HL-60 (cell line): ENCODE measurements around the gene MYB.

Experiments
- DNase-seq, 2 experiments: peaks; one replicate each; pipeline ENCODE4 v3.0.0-alpha.2; 2010 to 2020; ENCODE audit warnings: low read depth in 1 of 2, low spot score in 1 of 2
- H3K27ac ChIP-seq: fragments of 250-450 bp; sonication (Bioruptor Pico); replicated peaks from 2 replicates; pipeline ENCODE4 v1.5.1; 2020; ENCODE audit warnings: mild to moderate bottlenecking, moderate library complexity
- H3K27me3 ChIP-seq: fragments of 250-450 bp; sonication (Bioruptor Pico); 2 replicates; pipeline ENCODE4 v1.5.1; 2021; ENCODE audit warnings: mild to moderate bottlenecking, moderate library complexity; ENCODE audit not compliant: insufficient read depth, poor library complexity, severe bottlenecking
- H3K4me3 ChIP-seq: replicated peaks from 2 replicates; pipeline ENCODE4 v1.5.1; 2011; ENCODE audit warnings: mild to moderate bottlenecking, control low read depth, low read length; ENCODE audit not compliant: insufficient read depth
- GABPA ChIP-seq: IDR thresholded peaks from 2 replicates; pipeline ENCODE4 v1.6.1; 2012; ENCODE audit warnings: low read depth
- POLR2AphosphoS5 ChIP-seq: IDR thresholded peaks from 2 replicates; pipeline ENCODE4 v1.6.1; 2012; ENCODE audit warnings: low read depth
- SPI1 ChIP-seq: IDR thresholded peaks from 2 replicates; pipeline ENCODE4 v1.6.1; 2012; ENCODE audit warnings: low read depth, mild to moderate bottlenecking, borderline replicate concordance
- TF ChIP-seq, protein P1 (sequence below): IDR thresholded peaks from one replicate; pipeline ENCODE4 v1.5.1; 2011; ENCODE audit warnings: low read length, control low read depth, inconsistent platforms; ENCODE audit not compliant: insufficient read depth
- TF ChIP-seq, protein P2 (sequence below): IDR thresholded peaks from 2 replicates; pipeline ENCODE4 v1.6.1; 2012; ENCODE audit warnings: low read depth; ENCODE audit not compliant: insufficient replicate concordance

Gene MYB

DNA sequence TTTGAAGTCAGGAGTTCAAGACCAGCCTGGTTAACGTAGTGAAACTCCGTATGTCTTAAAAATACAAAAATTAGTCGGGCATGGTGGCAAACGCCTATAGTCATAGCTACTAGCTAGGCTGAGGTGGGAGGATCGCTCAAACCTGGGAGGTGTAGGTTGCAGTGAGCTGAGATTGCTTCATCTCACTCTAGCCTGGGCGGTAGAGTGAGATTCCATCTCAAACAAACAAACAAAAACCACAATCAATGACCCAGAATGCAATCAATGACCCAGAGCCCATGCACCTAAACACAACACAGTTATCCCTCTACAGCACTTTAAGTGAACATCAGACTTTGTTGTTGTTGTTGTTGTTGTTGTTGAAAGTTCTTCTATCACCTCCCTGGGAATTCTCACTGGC lies 77.9 kb downstream of the MYB start:
- DNase-seq: no peak
- no peak overlapping the region for H3K27ac ChIP-seq
- no peak for TF ChIP-seq GABPA
- TF ChIP-seq POLR2AphosphoS5: no peak
- TF ChIP-seq, protein P1, sequence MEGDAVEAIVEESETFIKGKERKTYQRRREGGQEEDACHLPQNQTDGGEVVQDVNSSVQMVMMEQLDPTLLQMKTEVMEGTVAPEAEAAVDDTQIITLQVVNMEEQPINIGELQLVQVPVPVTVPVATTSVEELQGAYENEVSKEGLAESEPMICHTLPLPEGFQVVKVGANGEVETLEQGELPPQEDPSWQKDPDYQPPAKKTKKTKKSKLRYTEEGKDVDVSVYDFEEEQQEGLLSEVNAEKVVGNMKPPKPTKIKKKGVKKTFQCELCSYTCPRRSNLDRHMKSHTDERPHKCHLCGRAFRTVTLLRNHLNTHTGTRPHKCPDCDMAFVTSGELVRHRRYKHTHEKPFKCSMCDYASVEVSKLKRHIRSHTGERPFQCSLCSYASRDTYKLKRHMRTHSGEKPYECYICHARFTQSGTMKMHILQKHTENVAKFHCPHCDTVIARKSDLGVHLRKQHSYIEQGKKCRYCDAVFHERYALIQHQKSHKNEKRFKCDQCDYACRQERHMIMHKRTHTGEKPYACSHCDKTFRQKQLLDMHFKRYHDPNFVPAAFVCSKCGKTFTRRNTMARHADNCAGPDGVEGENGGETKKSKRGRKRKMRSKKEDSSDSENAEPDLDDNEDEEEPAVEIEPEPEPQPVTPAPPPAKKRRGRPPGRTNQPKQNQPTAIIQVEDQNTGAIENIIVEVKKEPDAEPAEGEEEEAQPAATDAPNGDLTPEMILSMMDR: no peak
- TF ChIP-seq, protein P2, sequence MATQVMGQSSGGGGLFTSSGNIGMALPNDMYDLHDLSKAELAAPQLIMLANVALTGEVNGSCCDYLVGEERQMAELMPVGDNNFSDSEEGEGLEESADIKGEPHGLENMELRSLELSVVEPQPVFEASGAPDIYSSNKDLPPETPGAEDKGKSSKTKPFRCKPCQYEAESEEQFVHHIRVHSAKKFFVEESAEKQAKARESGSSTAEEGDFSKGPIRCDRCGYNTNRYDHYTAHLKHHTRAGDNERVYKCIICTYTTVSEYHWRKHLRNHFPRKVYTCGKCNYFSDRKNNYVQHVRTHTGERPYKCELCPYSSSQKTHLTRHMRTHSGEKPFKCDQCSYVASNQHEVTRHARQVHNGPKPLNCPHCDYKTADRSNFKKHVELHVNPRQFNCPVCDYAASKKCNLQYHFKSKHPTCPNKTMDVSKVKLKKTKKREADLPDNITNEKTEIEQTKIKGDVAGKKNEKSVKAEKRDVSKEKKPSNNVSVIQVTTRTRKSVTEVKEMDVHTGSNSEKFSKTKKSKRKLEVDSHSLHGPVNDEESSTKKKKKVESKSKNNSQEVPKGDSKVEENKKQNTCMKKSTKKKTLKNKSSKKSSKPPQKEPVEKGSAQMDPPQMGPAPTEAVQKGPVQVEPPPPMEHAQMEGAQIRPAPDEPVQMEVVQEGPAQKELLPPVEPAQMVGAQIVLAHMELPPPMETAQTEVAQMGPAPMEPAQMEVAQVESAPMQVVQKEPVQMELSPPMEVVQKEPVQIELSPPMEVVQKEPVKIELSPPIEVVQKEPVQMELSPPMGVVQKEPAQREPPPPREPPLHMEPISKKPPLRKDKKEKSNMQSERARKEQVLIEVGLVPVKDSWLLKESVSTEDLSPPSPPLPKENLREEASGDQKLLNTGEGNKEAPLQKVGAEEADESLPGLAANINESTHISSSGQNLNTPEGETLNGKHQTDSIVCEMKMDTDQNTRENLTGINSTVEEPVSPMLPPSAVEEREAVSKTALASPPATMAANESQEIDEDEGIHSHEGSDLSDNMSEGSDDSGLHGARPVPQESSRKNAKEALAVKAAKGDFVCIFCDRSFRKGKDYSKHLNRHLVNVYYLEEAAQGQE: no peak
- H3K27me3 ChIP-seq: no peaks in the 10 kb centered on the region
- H3K4me3 ChIP-seq: no peak overlapping the region

DNA sequence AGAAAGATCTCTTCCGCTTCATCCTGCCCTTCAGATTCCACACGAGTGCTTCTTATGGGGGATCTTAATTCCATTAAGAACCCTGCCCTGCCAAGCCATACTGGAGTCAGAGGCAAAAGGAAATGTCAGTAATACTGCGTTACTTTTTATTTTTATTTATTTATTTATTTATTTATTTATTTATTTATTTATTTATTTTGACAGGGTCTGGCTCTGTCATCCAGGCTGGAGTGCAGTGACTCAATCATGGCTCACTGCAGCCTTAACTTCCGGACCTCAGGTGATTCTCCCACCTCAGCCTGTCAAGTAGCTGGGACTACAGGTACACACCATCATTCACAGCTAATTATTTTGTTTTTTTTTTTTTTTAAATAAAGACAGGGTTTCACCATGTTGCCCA lies 79.5 kb downstream of the MYB start:
- no peak for DNase-seq
- H3K27me3 ChIP-seq: no peaks in the 10 kb centered on the region
- H3K4me3 ChIP-seq: no peak overlapping the region
- no peak for TF ChIP-seq SPI1
- no peak for TF ChIP-seq POLR2AphosphoS5
- no peak for TF ChIP-seq GABPA
- H3K27ac ChIP-seq: no peak overlapping the region

DNA sequence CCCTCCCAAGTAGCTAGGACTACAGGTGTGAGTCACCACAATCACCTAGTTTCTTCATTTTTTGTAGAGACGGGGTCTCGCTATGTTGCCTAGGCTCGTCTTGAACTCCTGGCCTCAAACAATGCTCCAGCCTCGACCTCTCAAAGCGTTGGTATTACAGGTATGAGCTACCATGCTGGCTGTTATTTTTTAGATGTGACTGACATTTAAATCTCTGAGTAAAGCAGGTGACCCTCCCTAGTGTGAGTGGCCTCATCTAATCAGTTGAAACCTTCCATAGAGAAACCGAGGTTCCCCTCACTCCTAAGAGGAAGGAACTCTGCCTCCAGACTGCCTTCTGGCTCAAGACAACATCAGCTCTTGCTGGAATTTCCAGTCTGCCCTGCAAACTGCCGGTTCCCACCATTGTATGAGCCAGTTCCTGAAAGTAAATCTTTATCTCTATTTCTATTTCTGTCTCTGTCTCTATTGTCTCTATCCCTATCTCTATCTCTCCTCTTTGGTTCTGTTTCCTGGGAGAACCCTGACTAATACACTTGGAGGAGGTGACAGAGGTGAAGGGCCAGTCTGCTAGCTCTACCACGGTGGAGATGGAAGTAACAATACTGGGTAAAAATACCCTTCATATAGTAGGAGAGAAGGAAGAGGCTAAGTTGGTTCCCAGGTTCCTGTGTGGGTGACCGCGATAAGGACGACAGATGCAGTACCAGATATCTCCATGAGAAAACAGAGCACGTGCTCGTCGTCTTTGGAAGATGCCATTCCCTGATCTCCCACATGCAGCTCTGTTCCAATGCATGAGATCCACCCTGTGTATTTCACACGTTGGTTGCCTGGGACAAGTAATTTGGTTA lies 81.0 kb downstream of the MYB start:
- Histone ChIP-seq H3K27me3 (no peaks in the 10 kb centered on the region), H3K27ac (no peak overlapping the region), H3K4me3 (no peak overlapping the region)
- TF ChIP-seq, protein P2: no peak
- TF ChIP-seq, protein P1: no peak
- TF ChIP-seq GABPA (no peak), SPI1 (no peak)
- no peak for DNase-seq

DNA sequence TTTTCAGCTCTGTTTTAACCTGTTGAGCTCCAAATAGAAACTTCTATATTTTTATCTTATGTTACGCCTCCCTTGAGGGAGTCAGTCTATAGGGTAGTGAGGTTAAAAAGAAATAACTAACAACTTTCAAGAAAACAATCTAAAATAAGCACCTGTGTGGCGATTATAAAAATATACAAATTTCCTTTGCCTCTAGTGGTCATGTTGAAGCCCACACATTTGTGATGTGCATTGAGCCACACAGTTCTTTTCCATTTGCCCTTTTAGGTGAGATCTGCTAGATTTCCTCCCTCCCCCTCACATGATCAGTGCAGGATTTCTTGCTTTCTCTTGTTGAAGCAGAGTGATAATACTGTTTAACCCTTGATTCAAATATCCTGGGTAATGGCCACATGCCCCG lies 84.2 kb downstream of the MYB start:
- Histone ChIP-seq H3K4me3 (no peak overlapping the region), H3K27ac (no peak overlapping the region), H3K27me3 (no peaks in the 10 kb centered on the region)
- DNase-seq: no peak
- TF ChIP-seq SPI1: no peak
- TF ChIP-seq POLR2AphosphoS5: no peak
- TF ChIP-seq GABPA: no peak

DNA sequence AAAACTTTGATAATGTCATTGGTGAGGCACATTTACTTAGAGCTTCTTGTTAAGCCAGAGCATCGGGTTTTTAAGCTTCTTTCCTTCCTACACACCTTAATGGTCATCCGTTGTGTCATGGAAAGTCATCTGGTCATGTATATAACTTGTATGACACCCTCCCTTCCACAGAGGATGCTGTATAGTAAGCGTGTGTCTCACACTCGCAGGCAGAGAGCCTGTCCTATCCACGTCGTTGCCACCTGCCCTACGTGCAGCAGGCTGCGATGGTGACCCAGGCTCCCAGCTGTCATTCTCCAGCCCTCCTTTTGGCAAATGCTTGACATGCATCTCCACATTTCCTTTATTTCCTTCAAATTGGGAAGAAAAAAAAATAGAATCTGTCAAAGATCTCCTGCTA lies 85.6 kb downstream of the MYB start:
- no peak for TF ChIP-seq SPI1
- TF ChIP-seq POLR2AphosphoS5: no peak
- TF ChIP-seq, protein P2: no peak
- TF ChIP-seq GABPA: no peak
- TF ChIP-seq, protein P1: no peak
- Histone ChIP-seq H3K4me3 (no peak overlapping the region), H3K27ac (no peak overlapping the region), H3K27me3 (no peaks in the 10 kb centered on the region)
- DNase-seq: no peak
